BLaER1 treated with 17β-estradiol and CSF1 and Interleukin-3, amounts not matched to agents 10 nM and 100 nM (cell line): ENCODE measurements around the gene GALNT11.
"Not testable (repeated sequence)": the region's sequence is repeated elsewhere in the genome, so short reads cannot be mapped to it uniquely, and the experiment has no call there.

Experiments used
- H3K27ac ChIP-seq, 11 experiments: shearing (Covaris generic); formaldehyde crosslinking; 2 replicates each; pipeline ENCODE4 v1.8.1; 2022
- H3K27me3 ChIP-seq, 11 experiments: shearing (Covaris generic); formaldehyde crosslinking; 2 replicates each; pipeline ENCODE4 v1.8.1; 2022
- H3K36me3 ChIP-seq, 11 experiments: shearing (Covaris generic); formaldehyde crosslinking; 2 replicates each; pipeline ENCODE4 v1.8.1; 2022
- H3K4me1 ChIP-seq, 10 experiments: shearing (Covaris generic); formaldehyde crosslinking; 2 replicates each; pipeline ENCODE4 v1.8.1; 2022
- H3K4me2 ChIP-seq, 11 experiments: shearing (Covaris generic); formaldehyde crosslinking; 2 replicates each; pipeline ENCODE4 v1.8.1; 2022
- H3K4me3 ChIP-seq, 10 experiments: shearing (Covaris generic); formaldehyde crosslinking; 2 replicates each; pipeline ENCODE4 v1.8.1; 2022
- H3K9ac ChIP-seq, 11 experiments: shearing (Covaris generic); formaldehyde crosslinking; 2 replicates each; pipeline ENCODE4 v1.8.1; 2022
- H3K9me3 ChIP-seq, 11 experiments: shearing (Covaris generic); formaldehyde crosslinking; replicated peaks in 1 of 11; 2 replicates each; pipeline ENCODE4 v1.8.1; 2022
- H4K20me1 ChIP-seq, 11 experiments: shearing (Covaris generic); formaldehyde crosslinking; 2 replicates each; pipeline ENCODE4 v1.8.1; 2022
- Cebpa-rat ChIP-seq, 11 experiments: shearing (Covaris generic); IDR thresholded peaks; 2 replicates each; pipeline ENCODE4 v1.8.1; 2022

The GALNT11 gene

DNA sequence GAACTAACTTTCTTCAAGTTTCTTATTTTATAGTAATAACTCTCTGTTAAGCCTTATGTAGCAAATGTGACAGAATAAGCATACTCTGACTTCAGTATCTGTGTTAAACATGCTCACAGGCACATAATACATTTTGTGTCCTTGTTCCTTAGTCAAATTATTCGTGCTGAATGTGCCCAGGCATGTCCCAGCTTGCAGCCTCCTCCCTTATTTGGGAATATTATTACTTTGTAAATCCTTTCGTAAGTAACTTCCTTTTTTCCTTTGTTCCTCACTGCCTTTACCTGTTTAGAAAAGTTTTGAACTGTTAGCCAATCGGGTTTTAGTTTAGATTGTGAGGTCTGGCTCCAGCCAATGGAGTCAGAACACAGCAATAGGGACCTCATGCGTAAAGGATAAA, 46.9 kb downstream of the GALNT11 start:
- Histone ChIP-seq H3K27me3 (peaks cover 0 to 5% (median 0%) of the 10 kb centered on the region in 11 experiments; a peak in 1 of 22 replicates), H3K4me2 (peak overlapping the region in 2 of 11 experiments; percentile 26 to 48; a peak in 3 of 22 replicates), H3K27ac (no peak overlapping the region), H4K20me1 (no peaks in the 10 kb centered on the region; a peak in 1 of 22 replicates), H3K36me3 (no peaks in the 10 kb centered on the region), H3K4me1 (peaks cover 0 to 26% (median 0%) of the 10 kb centered on the region in 10 experiments; a peak in 6 of 20 replicates), H3K9ac (no peak overlapping the region), H3K9me3 (peaks cover 13 to 24% (median 19%) of the 10 kb centered on the region in 11 experiments), H3K4me3 (no peak overlapping the region)
- no peak for TF ChIP-seq Cebpa-rat (IDR thresholded peaks at IDR 0.05)

DNA sequence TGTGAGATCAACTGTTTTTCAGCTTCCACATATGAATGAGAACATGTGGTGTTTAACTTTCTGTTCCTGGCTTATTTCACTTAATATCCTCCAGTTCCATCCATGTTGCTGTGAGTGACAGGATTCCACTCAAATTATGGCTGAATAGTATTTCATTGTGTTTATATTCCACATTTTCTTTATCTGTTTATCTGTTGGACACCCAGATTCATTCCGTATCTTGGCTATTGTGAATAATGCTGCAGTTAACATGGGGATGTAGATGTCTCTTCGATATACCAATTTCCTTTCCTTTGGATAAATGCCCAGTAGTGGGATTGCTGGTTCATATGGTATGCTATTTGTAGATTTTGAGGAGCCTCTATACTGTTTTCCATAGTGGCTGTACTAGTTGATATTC, 47.9 kb downstream of the GALNT11 start:
- TF ChIP-seq Cebpa-rat (IDR thresholded peaks at IDR 0.05): no peak
- Histone ChIP-seq H3K36me3 (no peaks in the 10 kb centered on the region), H3K4me2 (no peak overlapping the region), H3K9me3 (peaks cover 10 to 18% (median 15%) of the 10 kb centered on the region in 11 experiments; a peak in 20 of 22 replicates), H3K9ac (no peak overlapping the region), H3K4me3 (no peak overlapping the region), H4K20me1 (no peaks in the 10 kb centered on the region; a peak in 1 of 22 replicates), H3K27me3 (no peaks in the 10 kb centered on the region), H3K27ac (no peak overlapping the region), H3K4me1 (peaks cover 3 to 31% (median 5%) of the 10 kb centered on the region in 10 experiments; a peak in 19 of 20 replicates)

DNA sequence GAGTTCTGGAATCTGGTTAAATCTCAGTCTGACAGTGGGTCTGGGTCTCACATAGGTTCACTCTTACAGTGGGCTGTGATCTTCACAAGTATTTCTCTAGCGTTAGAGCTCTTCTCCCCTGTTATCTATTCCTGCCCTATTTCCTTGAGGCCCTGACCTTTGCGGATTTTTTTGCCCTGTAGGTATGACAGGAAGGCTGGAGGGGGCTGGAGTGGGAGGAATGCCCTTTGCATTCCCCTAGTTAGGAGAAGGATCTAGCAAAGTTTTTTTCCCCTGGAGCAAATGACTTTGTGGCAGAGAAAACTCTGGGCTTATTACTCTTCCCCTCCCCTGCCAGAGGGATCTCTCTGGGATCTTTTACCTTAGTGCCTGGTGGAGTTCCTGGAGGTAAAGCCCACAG, 49.2 kb downstream of the GALNT11 start:
- H3K4me2 ChIP-seq: no peak overlapping the region
- H3K27ac ChIP-seq: no peak overlapping the region
- no peak for TF ChIP-seq Cebpa-rat (IDR thresholded peaks at IDR 0.05)
- no peaks in the 10 kb centered on the region for H3K36me3 ChIP-seq
- H3K4me1 ChIP-seq: peaks cover 11 to 44% (median 15%) of the 10 kb centered on the region in 10 experiments
- no peak overlapping the region for H3K4me3 ChIP-seq
- no peaks in the 10 kb centered on the region for H3K27me3 ChIP-seq
- H3K9me3 ChIP-seq: peaks cover 10 to 16% (median 15%) of the 10 kb centered on the region in 11 experiments; a peak in 20 of 22 replicates
- H3K9ac ChIP-seq: no peak overlapping the region
- no peaks in the 10 kb centered on the region for H4K20me1 ChIP-seq

- not testable (repeated sequence) for H3K4me3 ChIP-seq, H3K9ac ChIP-seq, H3K4me2 ChIP-seq, H4K20me1 ChIP-seq, H3K9me3 ChIP-seq, H3K36me3 ChIP-seq, H3K27me3 ChIP-seq, H3K27ac ChIP-seq
- peaks cover 11 to 45% (median 15%) of the 10 kb centered on the region in 10 experiments for H3K4me1 ChIP-seq
These were observed 49.9 kb downstream of the GALNT11 start for GRCh38 chr7:152075379-152075778.

DNA sequence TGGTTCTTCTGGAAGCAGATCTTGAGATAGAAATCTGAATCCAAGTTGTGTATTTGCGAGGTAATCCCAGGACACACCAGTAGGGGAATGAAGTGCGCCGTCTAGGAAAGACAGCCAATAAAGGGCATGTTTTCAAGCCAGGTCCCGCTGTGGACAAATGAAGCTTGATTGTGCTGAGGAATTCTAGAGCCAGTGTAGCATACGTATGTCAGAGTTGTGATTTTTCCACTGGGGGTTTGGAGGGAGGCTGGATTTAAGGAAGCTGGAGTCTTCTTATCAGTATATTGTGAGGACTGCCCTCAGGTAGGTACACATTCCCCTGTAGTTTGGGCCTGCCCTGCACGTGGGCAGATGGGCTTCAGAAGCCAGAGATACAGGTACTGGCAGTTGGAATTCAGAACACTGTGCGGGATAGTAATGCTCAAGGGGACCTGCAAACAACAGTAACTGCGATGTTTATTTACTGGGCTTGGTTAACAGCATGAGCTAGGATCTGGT, 50.9 kb downstream of the GALNT11 start:
- no peak overlapping the region for H3K4me2 ChIP-seq
- no peaks in the 10 kb centered on the region for H3K36me3 ChIP-seq
- no peak overlapping the region for H3K27ac ChIP-seq
- H3K4me3 ChIP-seq: no peak overlapping the region
- no peaks in the 10 kb centered on the region for H4K20me1 ChIP-seq
- H3K4me1 ChIP-seq: peaks cover 11 to 48% (median 15%) of the 10 kb centered on the region in 10 experiments
- H3K27me3 ChIP-seq: no peaks in the 10 kb centered on the region
- 0 out of 22 replicates have a peak, but pooled peaks cover 0 to under 1% (median 0%) of the 10 kb centered on the region in 11 experiments for H3K9me3 ChIP-seq
- no peak overlapping the region for H3K9ac ChIP-seq
- no peak for TF ChIP-seq Cebpa-rat (IDR thresholded peaks at IDR 0.05)

DNA sequence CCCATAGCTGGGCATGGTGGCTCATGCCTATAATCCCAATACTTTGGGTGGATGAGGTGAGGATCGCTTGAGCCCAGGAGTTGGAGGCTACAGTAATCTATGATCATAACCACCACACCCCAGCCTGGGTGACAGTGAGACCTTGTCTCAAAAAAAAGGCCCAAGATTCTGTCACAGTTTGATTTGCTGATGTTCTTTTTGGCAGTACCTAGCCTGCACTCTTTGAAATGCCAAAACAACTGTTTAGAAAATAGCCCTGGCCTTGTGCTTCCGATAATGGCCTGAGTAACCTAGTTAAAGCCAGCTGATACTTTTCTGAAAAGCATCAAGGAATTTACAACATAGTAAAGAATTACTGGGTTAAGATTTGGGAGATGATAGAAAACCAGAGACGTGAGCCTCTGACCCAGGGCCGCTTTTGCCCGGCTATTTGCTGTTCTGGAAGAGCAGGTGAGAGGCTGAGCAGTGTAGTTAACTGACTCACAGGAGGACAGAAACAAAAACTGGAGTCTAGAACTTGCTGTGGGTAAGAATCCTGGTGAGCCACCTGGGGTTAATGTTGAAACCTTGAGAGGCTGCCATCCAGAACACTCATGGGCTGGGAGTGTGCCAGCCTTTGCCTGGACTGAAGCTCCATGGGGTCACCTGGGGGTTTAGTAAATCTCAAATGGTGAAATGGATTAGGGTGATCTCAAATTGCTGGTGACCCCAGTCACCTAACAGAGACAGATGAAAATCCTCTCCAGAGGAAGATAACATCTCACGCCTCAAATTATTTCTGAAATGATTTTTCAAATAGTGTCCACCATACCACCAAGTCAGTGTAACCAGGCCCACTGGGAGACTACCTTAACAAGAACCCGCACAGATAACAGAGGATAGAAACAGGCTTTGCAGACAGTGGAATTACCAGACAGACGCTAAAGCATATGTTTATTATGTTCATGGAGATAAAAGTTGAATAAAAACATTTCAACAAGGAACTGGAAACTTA, 51.8 kb downstream of the GALNT11 start:
- TF ChIP-seq Cebpa-rat (IDR thresholded peaks at IDR 0.05): no peak
- Histone ChIP-seq H3K36me3 (no peaks in the 10 kb centered on the region), H3K4me2 (peak overlapping the region in 3 of 11 experiments; percentile 65 to 77 (median 71); a peak in 6 of 22 replicates), H3K4me1 (peaks cover 11 to 48% (median 15%) of the 10 kb centered on the region in 10 experiments), H3K9me3 (0 out of 22 replicates have a peak, but pooled peaks cover 0 to 7% (median 0%) of the 10 kb centered on the region in 11 experiments), H3K27ac (0 out of 22 replicates have a peak overlapping the region, but pooled peaks of 1 of the 11 experiments have one; percentile 14), H3K27me3 (no peaks in the 10 kb centered on the region), H3K9ac (no peak overlapping the region), H4K20me1 (no peaks in the 10 kb centered on the region), H3K4me3 (no peak overlapping the region)

- no peaks in the 10 kb centered on the region for H3K27me3 ChIP-seq
- H3K36me3 ChIP-seq: no peaks in the 10 kb centered on the region
- H3K9ac ChIP-seq: no peak overlapping the region
- peak overlapping the region in 10 of 11 experiments; percentile 17 to 77 (median 63); a peak in 17 of 22 replicates for H3K4me2 ChIP-seq
- no peak overlapping the region for H3K4me3 ChIP-seq
- no peak for TF ChIP-seq Cebpa-rat (IDR thresholded peaks at IDR 0.05)
- H3K9me3 ChIP-seq: 0 out of 22 replicates have a peak, but pooled peaks cover 0 to 7% (median 0%) of the 10 kb centered on the region in 11 experiments
- peak overlapping the region in 1 of 11 experiments; percentile 14; a peak in 2 of 22 replicates for H3K27ac ChIP-seq
- no peaks in the 10 kb centered on the region for H4K20me1 ChIP-seq
- H3K4me1 ChIP-seq: peaks cover 11 to 50% (median 15%) of the 10 kb centered on the region in 10 experiments
These were observed 52.6 kb downstream of the GALNT11 start for GRCh38 chr7:152078025-152078424.

GRCh38 chr7:152078786-152079185, 53.3 kb downstream of the GALNT11 start:
- no peak for TF ChIP-seq Cebpa-rat (IDR thresholded peaks at IDR 0.05)
- H3K4me3 ChIP-seq: no peak overlapping the region
- H3K4me2 ChIP-seq: peak overlapping the region; percentile 17 to 77 (median 61); a peak in 19 of 22 replicates

GRCh38 chr7:152081088-152081487, 55.6 kb downstream of the GALNT11 start:
- Histone ChIP-seq H3K4me1 (peaks cover 11 to 62% (median 15%) of the 10 kb centered on the region in 10 experiments), H3K36me3 (peaks cover 0 to 3% (median 0%) of the 10 kb centered on the region in 11 experiments; a peak in 1 of 22 replicates), H3K4me2 (no peak overlapping the region), H3K4me3 (no peak overlapping the region), H3K27ac (no peak overlapping the region), H4K20me1 (no peaks in the 10 kb centered on the region), H3K27me3 (no peaks in the 10 kb centered on the region), H3K9me3 (0 out of 22 replicates have a peak, but pooled peaks cover 0 to 7% (median 0%) of the 10 kb centered on the region in 11 experiments), H3K9ac (no peak overlapping the region)
- no peak for TF ChIP-seq Cebpa-rat (IDR thresholded peaks at IDR 0.05)

More at GRCh38 chr7:152078786-152079185, 53.3 kb downstream of the GALNT11 start:
- 0 out of 22 replicates have a peak, but pooled peaks cover 0 to 7% (median 0%) of the 10 kb centered on the region in 11 experiments for H3K9me3 ChIP-seq
- no peaks in the 10 kb centered on the region for H3K36me3 ChIP-seq
- H3K27me3 ChIP-seq: no peaks in the 10 kb centered on the region
- H3K27ac ChIP-seq: peak overlapping the region in 2 of 11 experiments; percentile 1 to 12; a peak in 1 of 22 replicates
- H3K4me1 ChIP-seq: peaks cover 11 to 58% (median 15%) of the 10 kb centered on the region in 10 experiments
- H4K20me1 ChIP-seq: no peaks in the 10 kb centered on the region
- H3K9ac ChIP-seq: 0 out of 22 replicates have a peak overlapping the region, but pooled peaks of 1 of the 11 experiments have one; percentile 9

DNA sequence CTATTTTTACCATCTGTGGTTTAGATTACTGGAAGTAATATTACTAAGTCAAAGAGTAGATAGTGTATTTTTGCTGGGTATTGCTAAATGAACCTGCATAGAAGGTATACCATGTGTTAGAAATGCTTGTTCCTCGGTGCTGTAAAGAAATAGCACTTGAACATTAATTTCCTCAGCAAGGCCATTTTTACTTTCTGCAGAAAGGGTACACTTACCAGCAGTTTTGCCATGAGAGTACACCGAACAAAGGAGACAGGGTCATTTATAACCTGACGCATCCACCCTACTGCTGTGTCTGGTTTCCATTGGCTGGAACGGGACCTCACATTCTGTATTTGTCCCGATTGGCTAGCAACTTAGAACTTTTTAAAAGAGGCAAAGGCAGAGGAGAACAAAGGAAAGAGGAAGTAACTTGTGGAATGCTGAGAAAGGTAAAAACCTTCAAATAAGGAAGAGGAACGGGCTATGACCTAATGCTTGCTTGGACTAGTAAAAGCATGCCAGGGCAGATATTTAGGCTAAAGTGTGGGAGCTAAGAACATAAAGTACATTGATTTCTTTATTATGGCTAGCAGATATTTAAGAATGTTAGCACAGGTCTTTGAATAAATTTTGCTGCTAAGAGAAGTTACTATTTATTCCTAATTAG, 56.7 kb downstream of the GALNT11 start:
- not testable (repeated sequence) for H4K20me1 ChIP-seq, H3K4me3 ChIP-seq, H3K36me3 ChIP-seq, H3K27me3 ChIP-seq
- peak overlapping the region in 2 of 11 experiments; percentile 57 to 61; a peak in 4 of 22 replicates for H3K27ac ChIP-seq
- H3K4me1 ChIP-seq: peaks cover 11 to 56% (median 15%) of the 10 kb centered on the region in 10 experiments
- peak overlapping the region in 1 of 11 experiments; percentile 23; a peak in 1 of 22 replicates for H3K9ac ChIP-seq
- peaks cover 0 to 10% (median 0%) of the 10 kb centered on the region in 11 experiments; a peak in 5 of 22 replicates for H3K9me3 ChIP-seq
- H3K4me2 ChIP-seq: peak overlapping the region in 3 of 11 experiments; percentile 6 to 45 (median 34); a peak in 5 of 22 replicates
